GM21825 (cell line): ENCODE results near the gene SYNGR3.
"Not testable (repeated sequence)": the region's sequence is repeated elsewhere in the genome, so short reads cannot be mapped to it uniquely, and the experiment has no call there.

ENCODE experiments used
- ATAC-seq: cut with Tn5 transposase; IDR thresholded peaks from one replicate; pipeline ENCODE4 v1.9.1; 2021; ENCODE audit warnings: mild to moderate bottlenecking, moderate library complexity; ENCODE audit not compliant: unreplicated experiment

SYNGR3 gene

DNA sequence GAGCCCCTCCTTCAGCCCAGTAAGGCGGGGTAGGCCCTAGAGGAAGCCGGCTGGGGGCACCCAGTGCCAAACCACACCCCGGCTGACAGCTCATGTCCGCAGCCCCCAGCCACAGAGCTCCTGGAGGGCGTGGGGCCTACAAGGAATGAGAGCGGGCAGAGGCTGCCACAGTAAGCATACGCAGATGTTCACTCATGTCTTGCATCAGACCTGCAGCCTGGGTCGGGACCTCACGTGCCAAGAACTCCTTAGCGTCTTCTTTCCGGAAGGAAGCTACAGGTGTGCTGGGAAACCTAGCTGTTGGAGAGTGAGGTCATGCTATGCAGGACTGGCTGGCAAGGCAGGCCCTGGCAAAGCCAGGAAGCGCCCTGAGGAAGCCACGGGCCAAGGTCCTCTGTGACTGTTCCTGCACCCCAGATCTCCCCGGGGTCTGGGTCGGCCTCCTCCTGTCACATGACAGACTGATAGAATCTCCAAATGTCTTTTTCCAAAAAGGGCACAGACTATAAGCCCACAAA, 18.3 kb downstream of the SYNGR3 start:
- no peak for ATAC-seq

DNA sequence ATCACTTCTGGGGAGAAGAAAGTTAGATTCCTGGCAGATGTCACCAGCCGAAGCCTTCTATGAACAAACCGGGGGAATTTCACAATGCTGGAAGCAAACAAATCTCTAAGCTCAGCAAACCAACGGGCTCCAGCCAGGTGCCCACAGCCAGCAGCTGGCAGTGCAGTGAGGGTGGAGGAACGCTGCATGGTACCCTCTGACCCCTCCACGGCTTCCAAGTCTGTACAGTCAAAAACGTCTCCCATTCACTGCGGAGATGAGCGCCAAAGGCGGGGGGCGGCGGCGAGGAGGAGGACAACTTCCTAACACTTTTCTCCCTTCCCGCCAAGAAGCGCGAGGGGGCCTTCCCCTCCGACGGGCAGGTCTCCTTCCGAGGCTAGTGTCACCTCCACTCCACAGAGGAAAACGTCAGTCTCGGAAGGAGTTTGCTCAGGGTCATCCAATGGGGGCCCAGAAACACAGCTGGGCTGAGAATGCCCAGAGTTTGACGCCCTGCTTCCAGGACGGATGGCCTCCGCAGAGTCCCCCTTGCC, 18.9 kb downstream of the SYNGR3 start:
- no peak for ATAC-seq

DNA sequence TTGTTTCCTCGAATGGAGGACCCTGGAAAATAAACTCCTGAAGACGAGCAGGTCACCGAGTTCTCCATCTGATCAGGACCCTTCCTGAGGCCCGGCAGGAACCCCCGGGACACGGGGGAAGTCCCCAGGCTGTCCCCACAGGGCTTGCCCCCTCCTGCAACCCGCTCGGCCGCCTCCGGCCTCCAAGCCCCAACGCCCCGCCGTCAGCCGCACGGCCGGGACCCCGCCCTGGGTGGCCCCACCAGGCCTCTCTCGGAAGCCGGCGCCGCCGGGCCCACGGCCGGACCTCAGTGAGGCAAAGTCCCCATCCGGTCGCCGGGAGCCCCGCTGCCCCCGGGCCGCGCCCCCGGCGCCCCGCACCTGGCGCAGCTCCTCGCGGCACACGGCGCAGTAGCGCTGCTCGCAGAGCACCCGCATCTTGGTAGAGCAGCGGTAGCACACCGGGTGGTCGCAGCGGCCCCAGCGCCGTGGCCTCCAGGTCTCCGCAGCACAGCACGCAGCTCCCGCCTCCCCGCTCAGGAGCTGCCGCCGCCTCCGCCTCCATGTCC, 19.5 kb downstream of the SYNGR3 start:
- peak; percentile 23 for ATAC-seq

DNA sequence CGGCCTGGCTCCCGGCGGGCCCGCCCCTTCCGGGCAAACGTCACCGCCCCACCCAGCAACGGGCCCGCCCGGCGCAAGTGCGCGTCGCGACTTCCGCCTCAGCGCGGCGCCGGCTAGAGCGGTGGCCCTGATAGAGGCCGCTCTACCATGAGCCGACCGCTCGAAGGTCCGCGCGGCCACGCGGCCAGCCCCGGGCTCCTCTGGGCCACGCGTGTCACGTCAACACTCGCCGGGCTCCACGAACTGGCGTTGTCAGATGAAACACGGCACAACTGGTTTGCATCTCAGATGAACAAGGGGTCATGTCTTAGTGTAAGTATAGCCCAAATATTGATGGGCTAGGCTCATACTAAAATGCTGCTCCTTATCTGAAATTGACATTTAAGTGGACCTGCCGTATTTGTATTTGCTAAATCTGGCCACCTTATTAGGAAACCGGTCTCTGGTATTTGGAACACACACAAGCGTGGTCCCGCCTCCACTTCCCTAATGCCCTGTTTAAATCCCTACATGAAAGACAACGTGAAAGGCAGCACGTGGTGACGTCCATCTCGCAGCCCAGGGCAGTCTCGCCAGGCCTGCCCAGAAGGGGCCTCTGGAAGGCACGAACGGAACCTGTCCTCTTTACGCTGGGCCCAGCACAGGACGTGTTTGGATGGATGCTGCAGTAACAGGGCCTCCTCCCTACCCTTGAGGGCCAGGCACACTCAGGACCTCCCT, 20.2 kb downstream of the SYNGR3 start, which contains the start of gene ZNF598:
Gene ZNF598, minus strand, starts transcription at position 31 of the 720 bp plus-strand sequence.
- peak; percentile 74 for ATAC-seq

DNA sequence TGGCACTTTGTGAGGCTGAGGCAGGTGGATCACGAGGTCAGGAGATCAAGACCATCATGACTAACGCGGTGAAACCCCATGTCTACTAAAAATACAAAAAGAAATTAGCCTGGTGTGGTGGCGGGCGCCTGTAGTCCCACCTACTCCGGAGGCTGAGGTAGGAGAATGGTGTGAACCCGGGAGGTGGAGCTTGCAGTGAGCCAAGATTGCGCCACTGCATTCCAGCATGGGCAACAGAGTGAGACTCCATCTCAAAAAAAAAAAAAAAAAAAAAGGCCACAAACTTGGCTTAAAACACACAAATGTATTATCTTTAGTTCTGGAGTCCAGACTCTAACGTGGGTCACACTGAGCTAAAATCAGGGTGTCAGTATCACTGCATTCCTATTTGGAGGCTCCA, 22.0 kb downstream of the SYNGR3 start:
- ATAC-seq, result not testable (repeated sequence)

DNA sequence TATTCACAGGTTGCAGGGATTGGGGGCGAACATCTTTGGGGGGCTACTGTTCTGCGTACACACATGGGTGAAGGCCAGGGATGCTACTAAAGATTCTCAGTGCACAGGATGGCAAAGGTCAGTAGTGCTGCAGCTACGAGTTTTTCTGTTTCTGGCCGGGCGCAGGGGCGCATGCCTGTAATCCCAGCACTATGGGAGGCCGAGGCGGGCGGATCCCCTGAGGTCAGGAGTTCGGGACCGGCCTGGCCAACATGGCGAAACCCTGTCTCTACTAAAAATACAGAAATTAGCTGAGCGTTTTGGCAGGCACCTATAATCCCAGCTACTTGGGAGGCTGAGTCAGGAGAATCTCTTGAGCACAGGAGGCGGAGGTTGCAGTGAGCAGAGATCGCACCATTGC, 23.8 kb downstream of the SYNGR3 start:
- no peak for ATAC-seq

DNA sequence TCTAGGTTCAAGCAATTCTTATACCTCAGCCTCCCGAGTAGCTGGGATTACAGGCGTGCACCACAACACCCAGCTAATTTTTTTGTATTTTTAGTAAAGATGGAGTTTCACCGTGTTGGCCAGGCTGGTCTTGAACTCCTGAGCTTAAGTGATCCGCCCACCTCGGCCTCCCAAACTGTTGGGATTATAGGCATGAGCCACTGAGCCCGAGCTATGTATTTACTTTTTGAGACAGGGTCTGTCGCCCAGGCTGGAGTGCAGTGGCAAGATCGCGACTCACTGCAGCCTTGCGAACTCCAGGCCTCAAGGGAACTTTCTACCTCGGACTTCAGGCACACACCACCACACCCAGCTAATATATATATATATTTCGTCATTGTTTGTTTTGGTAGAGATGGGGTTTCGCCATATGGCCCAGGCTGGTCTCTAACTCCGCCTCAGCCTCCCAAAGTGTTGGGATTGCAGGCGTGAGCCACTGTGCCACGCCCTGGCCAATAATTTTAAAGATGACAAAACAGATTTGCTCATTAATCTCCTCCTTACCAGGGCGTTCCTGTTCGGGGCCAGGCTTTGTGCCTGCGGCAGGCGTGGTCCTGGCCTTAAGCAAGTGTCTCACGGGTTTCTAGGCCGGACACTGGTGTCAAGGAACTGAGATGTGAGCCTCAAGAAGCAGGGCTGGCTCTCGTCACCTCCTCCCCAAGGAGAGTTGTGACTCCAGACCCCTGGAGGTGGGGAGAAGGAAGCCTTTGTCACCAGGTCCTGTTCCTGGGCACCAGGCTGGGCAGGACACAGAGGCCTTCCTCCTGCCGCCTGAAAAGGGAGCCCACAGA, 25.6 kb downstream of the SYNGR3 start:
- ATAC-seq, result no peak

DNA sequence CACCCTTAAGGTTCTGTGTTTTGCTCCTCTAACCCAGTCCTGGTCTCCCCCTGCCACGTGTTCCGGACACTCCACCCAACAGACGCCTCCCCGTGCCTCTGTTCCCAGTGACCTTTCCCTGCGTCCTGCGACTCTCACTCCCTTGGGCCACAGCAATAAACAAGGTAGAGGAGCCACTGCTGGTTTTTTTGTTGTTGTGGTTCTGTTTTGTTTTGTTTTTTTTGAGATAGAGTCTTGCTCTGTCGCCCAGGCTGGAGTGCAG, 26.1 kb downstream of the SYNGR3 start:
- ATAC-seq, result no peak

DNA sequence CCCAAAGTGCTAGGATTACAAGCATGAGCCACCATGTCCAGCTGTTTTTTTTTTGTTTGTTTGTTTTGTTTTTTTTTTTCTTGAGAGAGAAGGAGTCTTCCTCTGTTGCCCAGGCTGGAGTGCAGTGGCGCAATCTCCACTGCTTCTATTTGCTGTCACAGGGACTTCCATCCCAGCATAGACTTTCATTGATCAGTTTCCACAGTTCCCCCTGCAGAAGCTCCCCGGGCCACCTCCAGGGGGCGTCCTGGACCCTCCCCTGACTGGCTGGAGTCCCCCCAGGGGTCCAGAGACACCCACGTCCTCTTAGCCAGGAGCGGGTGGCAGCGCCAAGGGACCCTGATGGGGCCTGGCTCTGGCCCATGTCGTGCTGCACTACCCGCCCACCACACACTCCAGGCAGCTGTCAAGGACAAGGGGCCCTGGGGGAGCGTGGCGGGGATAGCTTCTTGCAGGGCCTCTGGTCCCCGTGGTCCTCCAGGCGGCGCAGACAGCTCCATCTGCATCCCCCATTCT, 26.7 kb downstream of the SYNGR3 start:
- ATAC-seq, result no peak

DNA sequence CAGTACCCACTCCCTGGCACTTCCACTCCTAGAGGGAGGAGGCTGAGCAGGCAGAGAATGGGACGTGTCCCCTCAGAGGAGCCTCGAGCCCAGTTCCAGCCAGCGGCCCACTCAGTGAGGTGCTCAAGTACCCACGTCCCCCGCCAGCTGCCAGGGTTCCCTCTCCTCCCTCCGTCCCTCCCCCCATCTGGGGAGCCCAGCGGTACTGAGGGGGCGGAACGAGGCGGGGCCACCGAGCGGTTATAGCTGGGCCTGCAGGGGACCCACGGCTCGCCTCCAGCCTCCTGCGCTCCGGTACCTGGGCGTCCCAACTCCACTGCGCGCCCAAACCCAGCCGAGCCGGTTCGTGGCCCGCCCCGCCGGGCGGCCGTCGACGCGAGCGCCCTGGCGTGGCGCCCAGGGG, 29.7 kb downstream of the SYNGR3 start, which contains the start of gene NPW:
Gene NPW, plus strand, starts transcription at position 268 of the 403 bp plus-strand sequence.
- no peak for ATAC-seq

DNA sequence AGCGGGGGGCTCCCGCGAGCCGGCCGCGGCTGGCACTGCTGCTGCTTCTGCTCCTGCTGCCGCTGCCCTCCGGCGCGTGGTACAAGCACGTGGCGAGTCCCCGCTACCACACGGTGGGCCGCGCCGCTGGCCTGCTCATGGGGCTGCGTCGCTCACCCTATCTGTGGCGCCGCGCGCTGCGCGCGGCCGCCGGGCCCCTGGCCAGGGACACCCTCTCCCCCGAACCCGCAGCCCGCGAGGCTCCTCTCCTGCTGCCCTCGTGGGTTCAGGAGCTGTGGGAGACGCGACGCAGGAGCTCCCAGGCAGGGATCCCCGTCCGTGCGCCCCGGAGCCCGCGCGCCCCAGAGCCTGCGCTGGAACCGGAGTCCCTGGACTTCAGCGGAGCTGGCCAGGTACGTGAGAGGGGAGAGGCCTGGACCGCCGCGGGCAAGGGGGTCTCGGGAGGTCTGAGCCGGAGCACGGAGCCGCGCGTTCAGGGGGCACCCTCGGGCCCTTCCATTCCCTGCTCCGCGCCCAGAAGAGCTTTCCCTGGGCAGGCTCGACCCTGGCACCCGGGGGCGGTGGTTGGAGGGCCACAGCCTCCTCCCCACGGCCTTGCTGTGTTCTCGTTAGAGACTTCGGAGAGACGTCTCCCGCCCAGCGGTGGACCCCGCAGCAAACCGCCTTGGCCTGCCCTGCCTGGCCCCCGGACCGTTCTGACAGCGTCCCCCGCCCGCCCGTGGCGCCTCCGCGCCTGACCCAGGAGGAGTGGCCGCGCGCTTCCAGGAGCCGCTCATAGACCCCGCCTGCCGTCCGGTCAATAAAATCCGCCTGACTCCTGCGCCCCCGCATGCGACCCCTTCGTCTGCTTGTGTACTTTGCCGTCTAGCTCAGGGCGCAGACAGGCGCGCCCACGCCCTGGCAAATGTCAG, 30.4 kb downstream of the SYNGR3 start:
- ATAC-seq, result no peak

DNA sequence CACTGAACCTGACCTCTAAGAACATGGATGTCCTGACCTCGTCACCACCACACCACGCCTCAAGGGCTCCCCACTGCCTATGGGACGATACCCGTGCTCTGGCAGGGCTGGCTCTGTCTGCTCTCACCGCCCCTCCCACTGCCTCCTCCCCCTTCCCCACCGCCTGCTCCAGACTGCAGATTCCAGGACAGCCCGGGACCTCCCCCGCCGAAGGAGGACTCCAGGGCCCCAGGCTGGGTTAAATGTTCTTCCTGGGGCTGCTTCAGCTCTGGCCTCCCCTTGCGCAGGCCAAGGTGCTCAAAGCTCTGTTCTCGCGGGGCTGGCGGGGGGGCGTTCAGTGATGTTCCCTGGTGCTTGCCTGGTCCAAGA, 32.9 kb downstream of the SYNGR3 start:
- ATAC-seq, result no peak

DNA sequence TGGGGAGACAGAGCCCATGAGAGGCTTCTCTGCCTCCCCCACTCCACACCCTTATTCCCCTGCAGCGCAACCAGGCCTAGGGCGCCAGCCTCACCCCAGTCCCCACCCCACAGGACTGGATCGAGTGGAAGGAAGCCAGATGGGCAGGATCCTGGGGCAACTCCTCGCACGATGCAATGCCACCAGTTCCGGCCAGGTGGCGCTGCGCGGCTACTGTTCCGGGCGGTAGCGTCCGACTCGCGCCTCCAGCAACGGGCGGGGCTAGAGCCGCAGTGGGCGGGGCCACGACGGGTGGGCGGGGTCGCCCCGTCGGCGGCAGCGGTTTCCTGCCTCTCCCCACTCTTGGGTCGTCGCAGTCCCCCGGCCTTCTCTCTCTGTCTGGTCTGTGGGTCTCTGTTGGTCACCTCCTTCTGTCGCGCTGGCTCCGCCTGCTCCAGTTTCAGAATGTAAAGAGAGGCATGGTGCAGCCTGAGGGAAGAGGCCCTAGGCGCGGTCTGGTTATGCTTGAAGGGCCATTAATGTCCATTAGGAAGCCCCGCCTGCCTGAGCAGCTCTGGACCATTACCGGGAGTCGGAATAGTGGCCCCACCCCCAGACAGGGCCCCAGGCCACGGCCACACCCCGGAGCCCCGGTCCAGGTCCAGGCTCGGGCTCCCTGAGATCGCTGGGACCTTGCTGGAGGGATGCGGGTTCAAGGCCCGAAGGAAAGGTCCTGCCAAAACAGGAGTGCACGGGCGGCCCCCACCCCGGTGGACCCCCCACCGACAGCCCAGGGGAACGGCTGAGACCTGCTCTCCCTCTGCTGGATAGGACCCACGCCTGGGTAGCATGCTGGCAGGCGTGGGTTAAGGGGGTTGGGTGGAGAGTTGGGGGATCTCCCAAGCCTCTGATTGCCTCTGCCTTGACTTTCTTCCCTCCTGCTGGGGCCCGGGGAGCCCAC, 33.6 kb downstream of the SYNGR3 start:
- ATAC-seq, result peak; percentile 76

DNA sequence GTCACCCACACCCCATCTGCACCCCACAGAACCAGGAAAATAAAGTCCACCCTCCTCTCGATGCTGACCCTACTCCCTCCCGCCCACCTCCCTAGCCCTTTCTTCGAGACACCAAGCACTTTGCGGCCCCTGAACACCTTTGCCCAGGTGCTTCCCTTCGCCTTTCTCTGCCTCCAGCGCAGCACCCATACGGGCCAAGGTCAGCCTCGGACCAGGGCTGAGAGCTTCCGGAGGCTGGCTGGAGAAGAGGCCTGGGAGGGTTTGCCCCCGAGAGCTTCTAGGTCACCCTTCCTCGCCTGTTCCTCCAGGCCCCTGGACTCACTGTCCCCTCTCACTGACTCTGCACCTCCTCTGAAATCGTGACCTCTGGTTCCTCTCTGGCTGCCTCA, 34.3 kb downstream of the SYNGR3 start:
- ATAC-seq, result no peak

DNA sequence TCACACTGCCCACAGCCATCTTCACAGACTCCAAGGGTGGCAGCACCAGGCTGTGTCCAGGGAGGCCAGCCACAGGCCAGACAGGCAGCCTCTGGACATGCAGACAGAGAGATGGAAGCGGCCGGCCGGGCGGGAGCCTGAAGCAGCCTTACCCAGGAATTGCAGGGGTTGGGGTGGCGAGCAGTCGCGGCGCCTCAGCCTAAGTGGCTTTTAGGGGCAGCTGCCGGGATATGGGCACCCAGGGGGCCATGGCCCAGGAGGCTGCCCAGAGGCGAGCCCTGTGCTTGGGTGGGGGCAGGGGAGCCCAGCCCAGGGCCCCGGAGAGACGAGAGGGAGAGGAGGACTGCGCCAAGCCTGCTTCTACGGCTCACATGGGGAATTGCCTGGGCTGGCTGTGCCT, 35.5 kb downstream of the SYNGR3 start:
- ATAC-seq, result no peak

DNA sequence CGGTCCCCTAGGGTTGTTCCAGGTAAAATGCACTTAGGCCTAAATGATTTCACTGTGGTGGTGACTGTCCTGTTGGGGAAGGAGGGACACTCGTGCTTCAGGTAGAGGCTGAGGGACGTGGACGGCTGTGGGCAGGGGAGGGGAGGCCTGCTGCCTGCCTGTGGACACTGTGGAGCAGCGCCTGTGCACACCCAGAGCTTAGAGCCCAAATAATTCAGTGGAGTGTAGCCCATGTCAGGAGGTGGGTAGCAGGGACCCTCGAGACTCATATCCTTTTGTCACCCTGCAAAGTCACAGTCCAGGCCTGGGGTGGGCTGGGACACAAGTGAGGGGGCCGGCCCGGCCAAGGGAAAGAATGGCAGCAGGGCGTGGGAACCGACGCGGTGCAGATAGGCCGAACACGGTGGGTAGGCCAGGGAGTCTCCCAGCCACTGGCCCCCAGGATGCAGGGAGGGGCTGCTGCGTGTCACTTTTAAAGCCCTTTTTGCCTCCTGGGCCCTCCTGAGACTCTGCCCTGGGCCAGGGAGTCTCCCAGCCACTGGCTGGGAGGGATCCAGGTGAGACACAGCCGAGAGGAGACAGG, 36.2 kb downstream of the SYNGR3 start:
- ATAC-seq, result no peak

DNA sequence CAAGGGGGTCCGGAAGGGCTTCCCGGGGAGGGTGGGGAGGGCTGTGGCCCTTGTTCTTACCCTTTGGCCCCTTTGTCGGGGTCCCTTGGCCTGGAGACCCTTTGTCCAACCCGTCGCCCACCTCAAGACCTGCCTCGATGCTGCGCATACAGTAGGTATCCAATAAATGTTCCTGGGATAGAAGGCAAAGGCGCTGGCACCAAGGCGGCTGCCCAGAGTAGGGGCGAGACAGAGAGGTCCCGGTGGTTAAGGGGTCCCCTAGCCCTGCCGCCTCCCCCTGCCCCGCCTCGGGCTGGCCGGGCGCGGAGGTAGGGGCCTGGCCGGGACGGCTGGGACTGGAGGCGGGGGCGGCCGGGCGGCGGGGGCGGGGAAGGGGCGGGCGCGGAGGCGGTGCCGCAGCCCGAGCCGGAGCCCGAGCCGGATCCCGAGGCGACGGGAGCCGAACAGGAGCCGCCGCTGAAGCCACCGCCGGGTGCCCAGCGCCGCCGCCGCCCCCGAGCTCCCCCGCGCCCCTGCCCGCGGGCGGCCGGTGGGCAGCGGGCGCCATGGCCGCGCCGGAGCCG, 36.8 kb downstream of the SYNGR3 start, which contains the start of gene NHERF2:
Gene NHERF2, plus strand, starts transcription at position 442 of the 563 bp plus-strand sequence. Its CDS starts 104 bp downstream, at position 546.
- no peak for ATAC-seq
